Trophoblast cell (in vitro differentiated cells and primary cell): ENCODE data around the gene EP400.

Experiments used
- DNase-seq, 2 donors: peaks; one replicate each; pipeline ENCODE4 v3.0.0-alpha.2; 2016
- H2AFZ ChIP-seq: 2 replicates; pipeline ENCODE4 v1.6.1; 2013; ENCODE audit warnings: low read length, moderate library complexity, mild to moderate bottlenecking; ENCODE audit not compliant: insufficient read depth, poor library complexity
- H2AK5ac ChIP-seq: 2 replicates; pipeline ENCODE4 v1.6.1; 2013; ENCODE audit warnings: mild to moderate bottlenecking, low read length
- H2BK120ac ChIP-seq: 2 replicates; pipeline ENCODE4 v1.6.1; 2013; ENCODE audit warnings: low read length, mild to moderate bottlenecking, moderate library complexity; ENCODE audit not compliant: insufficient read depth, poor library complexity
- H2BK12ac ChIP-seq: 2 replicates; pipeline ENCODE4 v1.6.1; 2013; ENCODE audit warnings: mild to moderate bottlenecking, low read length, moderate library complexity
- H2BK5ac ChIP-seq: 2 replicates; pipeline ENCODE4 v1.6.1; 2013; ENCODE audit warnings: low read length, low read depth, moderate library complexity, mild to moderate bottlenecking; ENCODE audit not compliant: poor library complexity
- H3K14ac ChIP-seq: 2 replicates; pipeline ENCODE4 v1.6.1; 2013; ENCODE audit warnings: mild to moderate bottlenecking, low read length
- H3K18ac ChIP-seq: 2 replicates; pipeline ENCODE4 v1.6.1; 2013; ENCODE audit warnings: mild to moderate bottlenecking, low read length
- H3K23ac ChIP-seq: 2 replicates; pipeline ENCODE4 v1.6.1; 2013; ENCODE audit warnings: low read length
- H3K27ac ChIP-seq: 2 replicates; pipeline ENCODE4 v1.5.1; 2013; ENCODE audit warnings: low read depth, mild to moderate bottlenecking, inconsistent platforms, low read length, moderate library complexity
- H3K27me3 ChIP-seq: 2 replicates; pipeline ENCODE4 v1.6.1; 2013; ENCODE audit warnings: inconsistent platforms, mild to moderate bottlenecking, low read length, moderate library complexity; ENCODE audit not compliant: insufficient read depth
- H3K36me3 ChIP-seq, 2 experiments: 1 replicate in 1 of 2; 2 replicates in 1 of 2; pipeline ENCODE4 v1.6.1; 2013; ENCODE audit warnings: low read length in 2 of 2, mild to moderate bottlenecking in 2 of 2, moderate library complexity in 1 of 2; ENCODE audit not compliant: insufficient read depth in 2 of 2, control insufficient read depth in 1 of 2
- H3K4ac ChIP-seq: 2 replicates; pipeline ENCODE4 v1.6.1; 2013; ENCODE audit warnings: low read depth, mild to moderate bottlenecking, low read length, moderate library complexity
- H3K4me1 ChIP-seq, 2 experiments: 1 replicate in 1 of 2; 2 replicates in 1 of 2; pipeline ENCODE4 v1.6.1; 2013; ENCODE audit warnings: low read length in 2 of 2, mild to moderate bottlenecking in 2 of 2, moderate library complexity in 1 of 2; ENCODE audit not compliant: insufficient read depth in 2 of 2, control insufficient read depth in 1 of 2
- H3K4me2 ChIP-seq: 2 replicates; pipeline ENCODE4 v1.6.1; 2013; ENCODE audit warnings: inconsistent platforms, mild to moderate bottlenecking, low read length, moderate library complexity
- H3K4me3 ChIP-seq: 2 replicates; pipeline ENCODE4 v1.5.1; 2013; ENCODE audit warnings: mild to moderate bottlenecking, low read depth, low read length, inconsistent platforms
- H3K79me1 ChIP-seq: one replicate; pipeline ENCODE4 v1.6.1; 2013; ENCODE audit warnings: low read length
- H3K79me2 ChIP-seq: 2 replicates; pipeline ENCODE4 v1.6.1; 2013; ENCODE audit warnings: low read length, mild to moderate bottlenecking; ENCODE audit not compliant: control insufficient read depth, insufficient read depth, poor library complexity
- H3K9ac ChIP-seq: 2 replicates; pipeline ENCODE4 v1.6.1; 2013; ENCODE audit warnings: mild to moderate bottlenecking, low read length
- H3K9me3 ChIP-seq: 2 replicates; pipeline ENCODE4 v1.6.1; 2013; ENCODE audit warnings: low read depth, mild to moderate bottlenecking, control low read depth, inconsistent platforms, low read length; ENCODE audit not compliant: insufficient read depth
- H4K12ac ChIP-seq: 2 replicates; pipeline ENCODE4 v1.6.1; 2013; ENCODE audit warnings: low read depth, mild to moderate bottlenecking, low read length, moderate library complexity
- H4K8ac ChIP-seq: 2 replicates; pipeline ENCODE4 v1.6.1; 2013; ENCODE audit warnings: low read depth, mild to moderate bottlenecking, low read length, moderate library complexity
- H4K91ac ChIP-seq: one replicate; pipeline ENCODE4 v1.6.1; 2013; ENCODE audit warnings: low read depth, mild to moderate bottlenecking, low read length, moderate library complexity
- WGBS: extraction: QIAGEN DNeasy Blood & Tissue Kit; methylation state at CpG from one replicate; pipeline ENCODE4 v1.1.7; 2013; ENCODE audit warnings: missing lambda C conversion rate; ENCODE audit not compliant: insufficient read length, insufficient coverage; ENCODE audit errors: extremely low coverage; 5-methylcytosine and 5-hydroxymethylcytosine counted together

EP400 gene

DNA sequence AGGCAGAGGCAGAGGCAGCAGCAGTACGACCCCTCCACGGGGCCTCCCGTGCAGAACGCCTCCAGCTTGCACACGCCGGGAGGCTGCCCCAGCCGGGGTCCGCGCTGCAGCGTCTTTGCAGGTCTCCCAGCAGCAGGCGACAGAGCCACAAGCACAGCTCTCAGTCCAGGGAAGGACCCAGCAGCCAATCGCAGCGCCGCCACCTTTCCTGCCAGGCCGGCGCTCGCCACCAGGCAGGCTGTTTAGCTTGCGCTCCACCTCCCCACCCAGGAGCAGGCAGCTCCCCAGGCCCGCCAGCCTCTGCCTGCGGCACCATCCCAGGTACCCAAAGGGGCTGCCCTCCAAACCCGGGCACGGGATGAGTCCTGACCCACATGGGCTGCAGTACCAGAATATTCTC, 169.1 kb downstream of the EP400 start:
- H4K91ac ChIP-seq, result no peak overlapping the region
- H3K9ac ChIP-seq, result no peak overlapping the region
- H3K14ac ChIP-seq, result no peak overlapping the region
- no peak overlapping the region for H2BK5ac ChIP-seq
- H3K79me2 ChIP-seq, result no peaks in the 10 kb centered on the region
- H3K79me1 ChIP-seq, result no peaks in the 10 kb centered on the region
- H3K27me3 ChIP-seq, result no peaks in the 10 kb centered on the region
- no peak overlapping the region for H2AK5ac ChIP-seq
- no peak overlapping the region for H3K27ac ChIP-seq
- H3K23ac ChIP-seq, result no peak overlapping the region
- no peaks in the 10 kb centered on the region for H3K4me1 ChIP-seq
- H2BK12ac ChIP-seq, result no peak overlapping the region
- no peak overlapping the region for H4K8ac ChIP-seq
- no peak overlapping the region for H3K4me2 ChIP-seq
- no peak overlapping the region for H2BK120ac ChIP-seq
- no peak overlapping the region for H3K4ac ChIP-seq
- no peak overlapping the region for H2AFZ ChIP-seq
- DNase-seq, result no peak
- no peak overlapping the region for H3K18ac ChIP-seq
- peaks cover 5% of the 10 kb centered on the region for H3K9me3 ChIP-seq
- no CpG with 5 or more reads among the region's 22 CpGs for WGBS
- H3K36me3 ChIP-seq, result peaks cover 53 to 57% of the 10 kb centered on the region in 2 experiments
- H4K12ac ChIP-seq, result no peak overlapping the region
- no peak overlapping the region for H3K4me3 ChIP-seq

DNA sequence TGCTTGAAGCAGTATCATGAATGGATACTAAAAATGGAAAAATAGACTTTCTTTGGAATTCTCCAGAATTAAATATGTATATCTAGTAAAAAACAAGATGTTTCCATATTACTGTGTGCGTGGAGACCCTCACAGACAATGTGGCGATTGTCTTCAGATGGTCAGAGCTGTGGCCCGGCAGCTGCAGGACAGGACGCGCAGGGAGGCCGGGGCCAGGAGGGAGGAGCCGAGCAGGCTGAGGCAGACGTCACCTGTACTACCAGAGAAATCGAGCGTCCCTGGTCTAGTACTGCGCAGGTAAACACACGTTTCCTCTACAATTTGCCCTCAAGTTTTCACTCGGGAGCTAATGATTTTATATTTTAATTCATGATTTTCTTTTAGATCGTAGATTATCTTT, 171.5 kb downstream of the EP400 start:
- WGBS, result no CpG with 5 or more reads among the region's 14 CpGs
- DNase-seq, result no peak
- H2BK120ac ChIP-seq, result no peak overlapping the region

DNA sequence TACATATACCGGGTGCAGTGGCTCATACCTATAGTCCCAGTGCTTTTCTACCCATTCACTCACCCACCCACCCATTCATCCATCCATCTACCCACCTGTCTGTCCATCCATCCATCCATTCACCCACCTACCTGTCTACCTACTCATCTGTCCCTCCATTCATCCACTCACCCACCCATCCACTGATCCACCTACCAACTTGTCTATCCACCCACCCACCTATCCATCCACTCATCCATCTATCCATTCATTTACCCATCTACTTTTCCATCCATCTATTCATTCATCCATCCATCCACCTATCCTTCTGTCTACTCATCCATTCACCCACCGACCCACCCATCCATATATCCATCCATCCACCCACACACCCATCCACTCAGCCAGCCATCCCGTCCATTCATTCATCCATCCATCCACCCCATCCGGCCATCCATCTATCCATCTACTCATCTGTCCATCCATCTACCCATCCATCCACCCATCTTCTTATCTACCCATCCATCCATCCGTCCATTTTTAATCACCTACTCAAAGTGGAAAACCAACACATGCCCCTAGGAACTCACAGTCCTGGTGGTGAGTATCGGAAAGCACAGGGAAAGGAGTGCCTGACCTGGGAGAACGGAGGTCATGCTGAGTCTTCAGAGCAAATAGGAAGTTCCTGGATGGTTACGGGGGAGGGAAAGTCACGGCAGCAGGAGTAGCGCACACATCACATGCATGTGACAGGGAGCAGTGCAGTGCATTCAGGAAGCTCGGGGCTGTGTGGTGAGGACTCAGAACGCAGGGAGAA, 174.4 kb downstream of the EP400 start:
- H3K23ac ChIP-seq, result no peak overlapping the region
- DNase-seq, result no peak
- no peak overlapping the region for H3K4me2 ChIP-seq
- 100% methylated on average over 3 of the region's 12 CpGs for WGBS
- no peaks in the 10 kb centered on the region for H3K27me3 ChIP-seq
- no peak overlapping the region for H2BK12ac ChIP-seq
- H2AK5ac ChIP-seq, result no peak overlapping the region
- no peak overlapping the region for H3K9ac ChIP-seq
- H3K14ac ChIP-seq, result no peak overlapping the region
- no peaks in the 10 kb centered on the region for H3K79me2 ChIP-seq
- H2BK5ac ChIP-seq, result no peak overlapping the region
- H3K27ac ChIP-seq, result no peak overlapping the region
- H2BK120ac ChIP-seq, result no peak overlapping the region
- H4K8ac ChIP-seq, result no peak overlapping the region
- no peak overlapping the region for H3K4me3 ChIP-seq
- peaks cover 48 to 58% of the 10 kb centered on the region in 2 experiments for H3K36me3 ChIP-seq
- no peaks in the 10 kb centered on the region for H3K4me1 ChIP-seq
- H4K12ac ChIP-seq, result no peak overlapping the region
- no peak overlapping the region for H3K4ac ChIP-seq
- no peaks in the 10 kb centered on the region for H3K79me1 ChIP-seq
- H3K18ac ChIP-seq, result no peak overlapping the region
- H3K9me3 ChIP-seq, result peaks cover 6% of the 10 kb centered on the region
- no peak overlapping the region for H2AFZ ChIP-seq
- no peak overlapping the region for H4K91ac ChIP-seq

More for the DNA sequence above, 171.5 kb downstream of the EP400 start:
- Histone ChIP-seq H3K27ac (no peak overlapping the region), H3K9me3 (peaks cover 6% of the 10 kb centered on the region), H3K4me2 (no peak overlapping the region), H3K4ac (no peak overlapping the region), H3K18ac (no peak overlapping the region), H3K4me3 (no peak overlapping the region), H3K23ac (no peak overlapping the region), H4K12ac (no peak overlapping the region), H4K8ac (no peak overlapping the region), H2AK5ac (no peak overlapping the region), H4K91ac (no peak overlapping the region), H2BK12ac (no peak overlapping the region), H2AFZ (no peak overlapping the region), H3K79me1 (no peaks in the 10 kb centered on the region), H3K79me2 (no peaks in the 10 kb centered on the region), H3K9ac (no peak overlapping the region), H3K14ac (no peak overlapping the region), H3K36me3 (peaks cover 55 to 58% of the 10 kb centered on the region in 2 experiments), H2BK5ac (no peak overlapping the region), H3K27me3 (no peaks in the 10 kb centered on the region), H3K4me1 (no peaks in the 10 kb centered on the region)

DNA sequence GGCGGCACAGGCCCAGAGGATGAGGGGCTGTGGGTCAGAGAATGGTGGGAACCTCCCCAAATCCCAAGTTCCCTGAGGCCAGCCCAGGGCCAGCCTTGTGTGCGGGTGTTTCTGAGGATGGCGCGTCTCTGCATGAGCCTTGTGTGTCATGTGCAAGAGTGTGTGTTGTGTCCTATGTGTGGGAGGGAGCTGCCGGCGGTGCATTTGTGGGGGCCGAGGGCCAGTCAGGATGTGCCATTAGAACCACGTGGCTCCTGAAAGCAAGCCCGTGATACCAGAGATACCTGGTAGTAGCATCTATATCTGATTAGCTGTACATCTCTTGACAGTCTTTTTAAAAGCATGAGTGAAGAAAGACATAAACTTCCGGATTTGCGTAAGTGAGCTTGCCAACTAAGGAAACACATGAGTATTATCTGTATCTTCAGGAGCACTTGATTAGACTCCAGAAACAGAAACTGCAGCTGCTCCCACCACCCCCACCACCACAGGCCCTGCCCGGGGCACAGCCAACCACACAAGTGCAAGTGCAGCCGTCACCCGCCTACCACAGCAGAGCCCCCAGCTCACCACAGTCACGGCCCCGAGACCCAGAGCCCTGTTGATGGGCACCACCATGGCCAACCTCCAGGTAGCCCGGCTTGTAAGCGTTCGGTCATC, 175.2 kb downstream of the EP400 start:
- Histone ChIP-seq H3K27ac (no peak overlapping the region), H3K27me3 (no peaks in the 10 kb centered on the region), H2BK5ac (no peak overlapping the region), H3K79me1 (no peaks in the 10 kb centered on the region), H3K79me2 (no peaks in the 10 kb centered on the region), H3K4me3 (no peak overlapping the region), H4K12ac (no peak overlapping the region), H3K4ac (no peak overlapping the region), H2BK120ac (no peak overlapping the region), H2AFZ (no peak overlapping the region), H3K36me3 (peaks cover 46 to 58% of the 10 kb centered on the region in 2 experiments), H3K4me2 (no peak overlapping the region), H3K14ac (no peak overlapping the region), H3K18ac (no peak overlapping the region), H2BK12ac (no peak overlapping the region), H4K8ac (no peak overlapping the region), H3K9me3 (peaks cover 6% of the 10 kb centered on the region), H3K4me1 (no peaks in the 10 kb centered on the region), H3K9ac (no peak overlapping the region), H2AK5ac (no peak overlapping the region), H4K91ac (no peak overlapping the region), H3K23ac (no peak overlapping the region)
- DNase-seq, result no peak
- no CpG with 5 or more reads among the region's 19 CpGs for WGBS
